ENCODE measurements around the gene RGS7BP.

Gene RGS7BP

GRCh38 chr5:64566310-64566916 lies 60.6 kb downstream of the RGS7BP start:
- Histone ChIP-seq H4K8ac (ENCODE audit: low read length) (no peak overlapping the region), H2AFZ (ENCODE audit: low read depth, low read length) (no peak overlapping the region), H3K4me2 (ENCODE audit: low read length, poor library complexity, severe bottlenecking) (no peak overlapping the region), H2BK15ac (ENCODE audit: low read depth, poor library complexity, severe bottlenecking) (no peak overlapping the region), H3K4ac (ENCODE audit: low read depth in 1 of 2, low read length in 2 of 2) (no peak overlapping the region), H2AK5ac (ENCODE audit: low read length, severe bottlenecking) (no peak overlapping the region), H3K9ac (ENCODE audit: low read length) (no peak overlapping the region), H3K4me3 (ENCODE audit: insufficient read depth in 1 of 2, low read depth in 1 of 2, low read length in 2 of 2) (no peak overlapping the region), H2BK12ac (ENCODE audit: low read length in 2 of 2) (no peak overlapping the region), H3K9me3 (ENCODE audit: control insufficient read depth, low read length) (no peaks in the 10 kb centered on the region), H2BK5ac (ENCODE audit: low read depth, low read length, poor library complexity, severe bottlenecking) (no peak overlapping the region), H3K23ac (ENCODE audit: low read length in 2 of 2) (no peak overlapping the region), H3K14ac (ENCODE audit: low read length in 2 of 2) (no peak overlapping the region), H3K79me1 (replicated peaks; ENCODE audit: low read length, poor library complexity, severe bottlenecking) (no peaks in the 10 kb centered on the region), H3K18ac (ENCODE audit: low read depth in 1 of 2, low read length in 2 of 2) (no peak overlapping the region), H3K27ac (ENCODE audit: low read length, poor library complexity, severe bottlenecking) (no peak overlapping the region), H2BK120ac (ENCODE audit: low read depth, low read length) (no peak overlapping the region), H3K27me3 (ENCODE audit: control insufficient read depth in 1 of 2, insufficient read depth in 1 of 2, low read length in 2 of 2) (no peaks in the 10 kb centered on the region), H3K4me1 (ENCODE audit: control insufficient read depth, insufficient read depth, low read depth, low read length) (no peaks in the 10 kb centered on the region), H4K91ac (ENCODE audit: low read length) (no peak overlapping the region), H3K36me3 (ENCODE audit: control insufficient read depth in 1 of 2, insufficient read depth in 2 of 2, low read depth in 1 of 2, low read length in 2 of 2) (no peaks in the 10 kb centered on the region)
- 89% methylated on average over 2 of the region's 3 CpGs for WGBS
- DNase-seq = no peak

GRCh38 chr5:64569858-64570257 lies 64.0 kb downstream of the RGS7BP start:
- Histone ChIP-seq H3K27ac (ENCODE audit: low read length, poor library complexity, severe bottlenecking) (no peak overlapping the region), H3K9me3 (ENCODE audit: control insufficient read depth, low read length) (no peaks in the 10 kb centered on the region), H4K8ac (ENCODE audit: low read length) (no peak overlapping the region), H2AFZ (ENCODE audit: low read depth, low read length) (no peak overlapping the region), H3K4me3 (ENCODE audit: insufficient read depth in 1 of 2, low read depth in 1 of 2, low read length in 2 of 2) (no peak overlapping the region), H3K18ac (ENCODE audit: low read depth in 1 of 2, low read length in 2 of 2) (no peak overlapping the region), H4K91ac (ENCODE audit: low read length) (no peak overlapping the region), H2AK5ac (ENCODE audit: low read length, severe bottlenecking) (no peak overlapping the region), H3K4ac (ENCODE audit: low read depth in 1 of 2, low read length in 2 of 2) (no peak overlapping the region), H3K4me2 (ENCODE audit: low read length, poor library complexity, severe bottlenecking) (no peak overlapping the region), H3K9ac (ENCODE audit: low read length) (no peak overlapping the region), H2BK12ac (ENCODE audit: low read length in 2 of 2) (no peak overlapping the region), H2BK15ac (ENCODE audit: low read depth, poor library complexity, severe bottlenecking) (no peak overlapping the region), H3K4me1 (ENCODE audit: control insufficient read depth, insufficient read depth, low read depth, low read length) (no peaks in the 10 kb centered on the region), H3K79me1 (replicated peaks; ENCODE audit: low read length, poor library complexity, severe bottlenecking) (no peaks in the 10 kb centered on the region), H2BK5ac (ENCODE audit: low read depth, low read length, poor library complexity, severe bottlenecking) (no peak overlapping the region), H3K14ac (ENCODE audit: low read length in 2 of 2) (no peak overlapping the region), H2BK120ac (ENCODE audit: low read depth, low read length) (no peak overlapping the region), H3K23ac (ENCODE audit: low read length in 2 of 2) (no peak overlapping the region), H3K27me3 (ENCODE audit: control insufficient read depth in 1 of 2, insufficient read depth in 1 of 2, low read length in 2 of 2) (no peaks in the 10 kb centered on the region), H3K36me3 (ENCODE audit: control insufficient read depth in 1 of 2, insufficient read depth in 2 of 2, low read depth in 1 of 2, low read length in 2 of 2) (no peaks in the 10 kb centered on the region)
- no CpG with 5 or more reads among the region's 1 CpG for WGBS
- DNase-seq = no peak

- no peaks in the 10 kb centered on the region for H3K79me1 ChIP-seq (replicated peaks; ENCODE audit: low read length, poor library complexity, severe bottlenecking)
- no peak overlapping the region for H3K4ac ChIP-seq (ENCODE audit: low read depth in 1 of 2, low read length in 2 of 2)
- no peak overlapping the region for H3K9ac ChIP-seq (ENCODE audit: low read length)
- no peak overlapping the region for H3K23ac ChIP-seq (ENCODE audit: low read length in 2 of 2)
- DNase-seq = no peak
- no peak overlapping the region for H3K14ac ChIP-seq (ENCODE audit: low read length in 2 of 2)
- 87% methylated on average over 2 of the region's 2 CpGs for WGBS
- no peak overlapping the region for H2BK15ac ChIP-seq (ENCODE audit: low read depth, poor library complexity, severe bottlenecking)
- no peaks in the 10 kb centered on the region for H3K36me3 ChIP-seq (ENCODE audit: control insufficient read depth in 1 of 2, insufficient read depth in 2 of 2, low read depth in 1 of 2, low read length in 2 of 2)
- no peak overlapping the region for H2BK12ac ChIP-seq (ENCODE audit: low read length in 2 of 2)
- H4K8ac ChIP-seq (ENCODE audit: low read length) = no peak overlapping the region
- H3K4me3 ChIP-seq (ENCODE audit: insufficient read depth in 1 of 2, low read depth in 1 of 2, low read length in 2 of 2) = no peak overlapping the region
- no peak overlapping the region for H3K4me2 ChIP-seq (ENCODE audit: low read length, poor library complexity, severe bottlenecking)
- H3K4me1 ChIP-seq (ENCODE audit: control insufficient read depth, insufficient read depth, low read depth, low read length) = no peaks in the 10 kb centered on the region
- H2BK5ac ChIP-seq (ENCODE audit: low read depth, low read length, poor library complexity, severe bottlenecking) = no peak overlapping the region
- H2BK120ac ChIP-seq (ENCODE audit: low read depth, low read length) = no peak overlapping the region
- no peak overlapping the region for H3K18ac ChIP-seq (ENCODE audit: low read depth in 1 of 2, low read length in 2 of 2)
- no peak overlapping the region for H2AK5ac ChIP-seq (ENCODE audit: low read length, severe bottlenecking)
- H3K27me3 ChIP-seq (ENCODE audit: control insufficient read depth in 1 of 2, insufficient read depth in 1 of 2, low read length in 2 of 2) = no peaks in the 10 kb centered on the region
- H4K91ac ChIP-seq (ENCODE audit: low read length) = no peak overlapping the region
- no peak overlapping the region for H2AFZ ChIP-seq (ENCODE audit: low read depth, low read length)
- H3K9me3 ChIP-seq (ENCODE audit: control insufficient read depth, low read length) = no peaks in the 10 kb centered on the region
- H3K27ac ChIP-seq (ENCODE audit: low read length, poor library complexity, severe bottlenecking) = no peak overlapping the region
These were observed 64.7 kb downstream of the RGS7BP start for GRCh38 chr5:64570395-64570996.

- no peak for DNase-seq
- WGBS = 80% methylated on average over 5 of the region's 5 CpGs
These were observed 69.7 kb downstream of the RGS7BP start for GRCh38 chr5:64575561-64575960.

More at GRCh38 chr5:64575561-64575960, 69.7 kb downstream of the RGS7BP start:
- H2BK12ac ChIP-seq (ENCODE audit: low read length in 2 of 2) = no peak overlapping the region
- H2BK120ac ChIP-seq (ENCODE audit: low read depth, low read length) = no peak overlapping the region
- no peaks in the 10 kb centered on the region for H3K36me3 ChIP-seq (ENCODE audit: control insufficient read depth in 1 of 2, insufficient read depth in 2 of 2, low read depth in 1 of 2, low read length in 2 of 2)
- peaks cover 0 to 10% of the 10 kb centered on the region in 2 experiments for H3K27me3 ChIP-seq (ENCODE audit: control insufficient read depth in 1 of 2, insufficient read depth in 1 of 2, low read length in 2 of 2)
- no peak overlapping the region for H2BK15ac ChIP-seq (ENCODE audit: low read depth, poor library complexity, severe bottlenecking)
- no peak overlapping the region for H3K18ac ChIP-seq (ENCODE audit: low read depth in 1 of 2, low read length in 2 of 2)
- no peaks in the 10 kb centered on the region for H3K4me1 ChIP-seq (ENCODE audit: control insufficient read depth, insufficient read depth, low read depth, low read length)
- H4K8ac ChIP-seq (ENCODE audit: low read length) = no peak overlapping the region
- H2AFZ ChIP-seq (ENCODE audit: low read depth, low read length) = no peak overlapping the region
- H2BK5ac ChIP-seq (ENCODE audit: low read depth, low read length, poor library complexity, severe bottlenecking) = no peak overlapping the region
- H3K79me1 ChIP-seq (replicated peaks; ENCODE audit: low read length, poor library complexity, severe bottlenecking) = no peaks in the 10 kb centered on the region
- no peak overlapping the region for H2AK5ac ChIP-seq (ENCODE audit: low read length, severe bottlenecking)
- H3K27ac ChIP-seq (ENCODE audit: low read length, poor library complexity, severe bottlenecking) = no peak overlapping the region
- H3K23ac ChIP-seq (ENCODE audit: low read length in 2 of 2) = no peak overlapping the region
- H3K9me3 ChIP-seq (ENCODE audit: control insufficient read depth, low read length) = no peaks in the 10 kb centered on the region
- no peak overlapping the region for H3K4me2 ChIP-seq (ENCODE audit: low read length, poor library complexity, severe bottlenecking)
- no peak overlapping the region for H3K14ac ChIP-seq (ENCODE audit: low read length in 2 of 2)
- peak overlapping the region in 1 of 2 experiments; percentile 46 for H3K4me3 ChIP-seq (ENCODE audit: insufficient read depth in 1 of 2, low read depth in 1 of 2, low read length in 2 of 2)
- H3K4ac ChIP-seq (ENCODE audit: low read depth in 1 of 2, low read length in 2 of 2) = no peak overlapping the region
- H3K9ac ChIP-seq (ENCODE audit: low read length) = peak overlapping the region; percentile 9
- H4K91ac ChIP-seq (ENCODE audit: low read length) = no peak overlapping the region

All from mesenchymal stem cell (in vitro differentiated cells and primary cell).